ENCODE results near the gene C1QC.

The C1QC gene

GRCh38 chr1:22608361-22608760 lies 35.1 kb upstream of the C1QC start:
- Histone ChIP-seq H3K27ac (ENCODE audit: low read depth, low read length) (no peak overlapping the region), H3K9me3 (ENCODE audit: control insufficient read depth, insufficient read depth, low read length) (no peaks in the 10 kb centered on the region), H3K4me1 (ENCODE audit: control insufficient read depth, low read length) (no peaks in the 10 kb centered on the region), H3K4me2 (ENCODE audit: low read length) (no peak overlapping the region), H3K27me3 (ENCODE audit: control insufficient read depth, low read length) (no peaks in the 10 kb centered on the region), H4K20me1 (ENCODE audit: control insufficient read depth, insufficient read depth, low read depth, low read length) (no peaks in the 10 kb centered on the region), H3K4me3 (ENCODE audit: low read length) (no peak overlapping the region), H3F3A (ENCODE audit: control insufficient read depth, insufficient read depth) (no peaks in the 10 kb centered on the region), H3K36me3 (ENCODE audit: control insufficient read depth, low read length) (no peaks in the 10 kb centered on the region), H3K79me2 (ENCODE audit: control insufficient read depth, low read length) (no peaks in the 10 kb centered on the region), H3K9me2 (replicated peaks; ENCODE audit: control insufficient read depth, low read length) (no peaks in the 10 kb centered on the region)
- TF ChIP-seq EZH2phosphoT487 (IDR thresholded peaks at IDR 0.05; ENCODE audit: borderline replicate concordance, low read length), result no peak
- TF ChIP-seq, protein P1, sequence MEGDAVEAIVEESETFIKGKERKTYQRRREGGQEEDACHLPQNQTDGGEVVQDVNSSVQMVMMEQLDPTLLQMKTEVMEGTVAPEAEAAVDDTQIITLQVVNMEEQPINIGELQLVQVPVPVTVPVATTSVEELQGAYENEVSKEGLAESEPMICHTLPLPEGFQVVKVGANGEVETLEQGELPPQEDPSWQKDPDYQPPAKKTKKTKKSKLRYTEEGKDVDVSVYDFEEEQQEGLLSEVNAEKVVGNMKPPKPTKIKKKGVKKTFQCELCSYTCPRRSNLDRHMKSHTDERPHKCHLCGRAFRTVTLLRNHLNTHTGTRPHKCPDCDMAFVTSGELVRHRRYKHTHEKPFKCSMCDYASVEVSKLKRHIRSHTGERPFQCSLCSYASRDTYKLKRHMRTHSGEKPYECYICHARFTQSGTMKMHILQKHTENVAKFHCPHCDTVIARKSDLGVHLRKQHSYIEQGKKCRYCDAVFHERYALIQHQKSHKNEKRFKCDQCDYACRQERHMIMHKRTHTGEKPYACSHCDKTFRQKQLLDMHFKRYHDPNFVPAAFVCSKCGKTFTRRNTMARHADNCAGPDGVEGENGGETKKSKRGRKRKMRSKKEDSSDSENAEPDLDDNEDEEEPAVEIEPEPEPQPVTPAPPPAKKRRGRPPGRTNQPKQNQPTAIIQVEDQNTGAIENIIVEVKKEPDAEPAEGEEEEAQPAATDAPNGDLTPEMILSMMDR (IDR thresholded peaks at IDR 0.05; ENCODE audit: low read depth, low read length, poor library complexity, severe bottlenecking), result no peak

DNA sequence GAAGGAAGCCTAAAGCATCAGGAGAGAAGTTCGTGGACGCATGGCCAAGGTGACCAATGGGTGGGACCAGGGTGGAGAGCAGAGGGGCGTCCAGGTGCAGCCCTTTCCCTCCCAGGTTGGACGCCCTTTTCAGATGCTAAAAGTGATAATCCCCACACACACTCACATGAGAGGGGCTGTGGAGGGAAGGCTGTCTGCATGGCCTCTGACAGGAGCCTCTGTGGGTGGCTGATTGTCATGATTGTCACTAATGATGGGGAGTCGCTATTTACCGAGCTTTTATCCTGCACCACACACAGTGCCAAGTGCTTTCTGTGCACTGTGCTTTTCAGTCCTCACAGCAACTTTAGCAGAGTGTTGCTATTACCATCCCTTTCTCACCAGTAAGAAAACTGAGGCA lies 34.1 kb upstream of the C1QC start:
- Histone ChIP-seq H3K79me2 (ENCODE audit: control insufficient read depth, low read length) (no peaks in the 10 kb centered on the region), H3K4me3 (ENCODE audit: low read length) (no peak overlapping the region), H3K4me1 (ENCODE audit: control insufficient read depth, low read length) (no peaks in the 10 kb centered on the region), H3K9me3 (ENCODE audit: control insufficient read depth, insufficient read depth, low read length) (no peaks in the 10 kb centered on the region), H3K27ac (ENCODE audit: low read depth, low read length) (no peak overlapping the region), H4K20me1 (ENCODE audit: control insufficient read depth, insufficient read depth, low read depth, low read length) (no peaks in the 10 kb centered on the region), H3K27me3 (ENCODE audit: control insufficient read depth, low read length) (no peaks in the 10 kb centered on the region), H3K4me2 (ENCODE audit: low read length) (no peak overlapping the region), H3K36me3 (ENCODE audit: control insufficient read depth, low read length) (no peaks in the 10 kb centered on the region), H3K9me2 (replicated peaks; ENCODE audit: control insufficient read depth, low read length) (no peaks in the 10 kb centered on the region), H3F3A (ENCODE audit: control insufficient read depth, insufficient read depth) (no peaks in the 10 kb centered on the region)
- TF ChIP-seq, protein P1 (IDR thresholded peaks at IDR 0.05; ENCODE audit: low read depth, low read length, poor library complexity, severe bottlenecking), result no peak
- no peak for TF ChIP-seq EZH2phosphoT487 (IDR thresholded peaks at IDR 0.05; ENCODE audit: borderline replicate concordance, low read length)

- H3K27me3 ChIP-seq (ENCODE audit: control insufficient read depth, low read length), result no peaks in the 10 kb centered on the region
- H4K20me1 ChIP-seq (ENCODE audit: control insufficient read depth, insufficient read depth, low read depth, low read length), result no peaks in the 10 kb centered on the region
These were observed 31.9 kb upstream of the C1QC start for GRCh38 chr1:22611530-22611947.

More at GRCh38 chr1:22611530-22611947, 31.9 kb upstream of the C1QC start:
- Histone ChIP-seq H3K4me1 (ENCODE audit: control insufficient read depth, low read length) (no peaks in the 10 kb centered on the region), H3K36me3 (ENCODE audit: control insufficient read depth, low read length) (no peaks in the 10 kb centered on the region), H3F3A (ENCODE audit: control insufficient read depth, insufficient read depth) (no peaks in the 10 kb centered on the region), H3K9me2 (replicated peaks; ENCODE audit: control insufficient read depth, low read length) (no peaks in the 10 kb centered on the region), H3K79me2 (ENCODE audit: control insufficient read depth, low read length) (no peaks in the 10 kb centered on the region), H3K4me2 (ENCODE audit: low read length) (no peak overlapping the region), H3K9me3 (ENCODE audit: control insufficient read depth, insufficient read depth, low read length) (no peaks in the 10 kb centered on the region), H3K4me3 (ENCODE audit: low read length) (no peak overlapping the region), H3K27ac (ENCODE audit: low read depth, low read length) (no peak overlapping the region)
- TF ChIP-seq, protein P1 (IDR thresholded peaks at IDR 0.05; ENCODE audit: low read depth, low read length, poor library complexity, severe bottlenecking), result no peak
- no peak for TF ChIP-seq EZH2phosphoT487 (IDR thresholded peaks at IDR 0.05; ENCODE audit: borderline replicate concordance, low read length)
